ENCODE results near the gene LLGL1. TPM values are rescaled to one million over a fixed set of nuclear protein-coding genes. Genes with fewer than 3 reads are reported as not detected.
A peak's percentile ranks its signal among the peaks of the same experiment; 100 is the strongest.

Gene LLGL1
- total and polyA plus RNA-seq, 11 donors: 5.3 to 20.7 (median 9.0) TPM

DNA sequence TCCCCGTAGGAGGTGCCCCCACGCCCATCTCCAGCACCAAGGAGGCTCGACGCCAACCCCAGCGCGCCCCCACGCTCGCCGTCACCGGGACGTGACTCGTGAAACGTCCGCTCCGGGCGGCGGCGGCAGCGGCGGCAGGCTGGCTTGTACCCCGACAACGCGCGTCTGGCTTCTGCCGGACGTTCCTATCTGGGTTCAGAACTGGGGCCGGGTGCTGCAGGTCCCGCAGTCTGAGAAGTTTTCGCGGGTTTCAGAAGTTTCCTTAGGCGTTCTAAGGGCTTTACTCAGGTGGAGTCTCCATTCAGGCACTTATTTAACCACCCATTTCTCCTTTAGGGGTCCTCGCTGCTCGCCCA is 42.5 kb upstream of the LLGL1 start:
- peak in 1 of 2 donors; percentile 48 for TF ChIP-seq POLR2A (IDR thresholded peaks at IDR 0.05)
- TF ChIP-seq, protein P1, sequence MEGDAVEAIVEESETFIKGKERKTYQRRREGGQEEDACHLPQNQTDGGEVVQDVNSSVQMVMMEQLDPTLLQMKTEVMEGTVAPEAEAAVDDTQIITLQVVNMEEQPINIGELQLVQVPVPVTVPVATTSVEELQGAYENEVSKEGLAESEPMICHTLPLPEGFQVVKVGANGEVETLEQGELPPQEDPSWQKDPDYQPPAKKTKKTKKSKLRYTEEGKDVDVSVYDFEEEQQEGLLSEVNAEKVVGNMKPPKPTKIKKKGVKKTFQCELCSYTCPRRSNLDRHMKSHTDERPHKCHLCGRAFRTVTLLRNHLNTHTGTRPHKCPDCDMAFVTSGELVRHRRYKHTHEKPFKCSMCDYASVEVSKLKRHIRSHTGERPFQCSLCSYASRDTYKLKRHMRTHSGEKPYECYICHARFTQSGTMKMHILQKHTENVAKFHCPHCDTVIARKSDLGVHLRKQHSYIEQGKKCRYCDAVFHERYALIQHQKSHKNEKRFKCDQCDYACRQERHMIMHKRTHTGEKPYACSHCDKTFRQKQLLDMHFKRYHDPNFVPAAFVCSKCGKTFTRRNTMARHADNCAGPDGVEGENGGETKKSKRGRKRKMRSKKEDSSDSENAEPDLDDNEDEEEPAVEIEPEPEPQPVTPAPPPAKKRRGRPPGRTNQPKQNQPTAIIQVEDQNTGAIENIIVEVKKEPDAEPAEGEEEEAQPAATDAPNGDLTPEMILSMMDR (IDR thresholded peaks at IDR 0.05): no peak
- DNase-seq: peak; percentile 88 to 95 (median 92)
- intact Hi-C loops (cut with DNase I): loop anchor here in 4 of 10 donors (2.0 to 5.0 kb wide), 5 partner anchors 41 to 134 kb away; partner anchors contain the start of genes FLII (in 1 of the 4), LLGL1 (in 1 of the 4), MIEF2 (in 1 of the 4) and SMCR8 (in 1 of the 4)
- Histone ChIP-seq H3K27ac (peak overlapping the region; percentile 93 to 100 (median 98)), H3K36me3 (peaks cover 0 to 13% (median 0%) of the 10 kb centered on the region in 9 donors), H3K9me3 (no peaks in the 10 kb centered on the region), H3K4me1 (peaks cover 13 to 61% (median 41%) of the 10 kb centered on the region in 12 donors), H3K27me3 (no peaks in the 10 kb centered on the region), H3K4me3 (peak overlapping the region; percentile 56 to 99 (median 92))
- WGBS, 4 donors: 0 to 2% (median 0%) methylated on average over 20 to 33 of the region's 33 CpGs
- ATAC-seq: peak; percentile 47 to 69 (median 60)

DNA sequence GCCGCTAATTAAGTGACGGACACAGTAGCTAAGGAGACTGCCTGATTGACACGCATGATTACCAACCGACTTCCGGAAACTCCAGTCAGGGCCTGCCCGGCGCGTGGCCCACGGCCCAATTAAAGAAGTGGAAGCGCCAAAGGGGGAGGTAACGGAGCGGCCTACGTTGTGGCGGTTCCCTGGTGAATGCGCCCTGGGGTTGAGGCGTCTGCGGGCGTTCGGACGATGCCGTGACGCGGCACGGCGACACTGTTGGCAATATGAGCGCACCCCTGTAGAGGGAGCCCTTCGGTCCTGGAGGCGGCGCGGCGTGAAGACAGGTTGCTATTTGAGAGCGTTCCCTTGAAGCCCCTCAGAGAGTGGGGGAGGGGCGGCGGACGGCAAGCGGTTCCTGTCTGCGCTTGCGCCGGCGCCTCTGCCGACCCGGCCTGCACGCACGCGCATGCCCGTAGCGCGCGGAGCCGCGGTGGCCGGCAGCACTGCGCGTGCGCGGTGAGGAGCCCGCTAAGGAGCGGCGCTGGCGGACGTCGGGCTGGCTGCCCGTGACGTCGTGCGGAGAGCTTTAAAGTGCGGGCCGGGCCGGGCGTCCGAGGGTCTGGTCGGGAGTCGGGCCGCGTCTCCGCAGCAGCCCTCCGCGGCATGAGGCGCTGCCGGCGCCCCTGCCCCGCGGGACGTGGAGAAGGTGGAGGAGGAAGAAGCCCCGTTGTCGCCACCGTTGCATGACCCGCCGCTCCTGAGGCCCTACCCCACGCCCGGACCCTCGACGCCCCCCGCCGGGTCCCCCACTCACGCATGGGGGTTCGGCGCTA is 41.9 kb upstream of the LLGL1 start, which contains the start of gene ALKBH5:
TSS of gene ALKBH5 (plus strand) at position 495 of the 809 bp plus-strand sequence. CDS start 416 bp downstream, outside the sequence.
- Histone ChIP-seq H3K27me3 (no peaks in the 10 kb centered on the region), H3K4me3 (peak within 1 kb of the TSS; percentile 56 to 99 (median 92)), H3K9me3 (no peaks in the 10 kb centered on the region), H3K36me3 (peaks cover 0 to 19% (median 1%) of the 10 kb centered on the region in 9 donors), H3K4me1 (peaks cover 13 to 66% (median 47%) of the 10 kb centered on the region in 12 donors), H3K27ac (peak within 1 kb of the TSS; percentile 93 to 100 (median 98))
- WGBS, 4 donors: 0 to 1% (median 1%) methylated on average over 11 to 98 of the region's 98 CpGs
- ATAC-seq: peak; percentile 91 to 96 (median 94)
- intact Hi-C loops (cut with DNase I): loop anchor here in 4 of 10 donors (2.0 to 5.0 kb wide), 5 partner anchors 41 to 134 kb away; partner anchors contain the start of genes FLII (in 1 of the 4), LLGL1 (in 1 of the 4), MIEF2 (in 1 of the 4) and SMCR8 (in 1 of the 4)
- peak in 1 of 2 donors; percentile 94 for TF ChIP-seq POLR2A (IDR thresholded peaks at IDR 0.05)
- TF ChIP-seq, protein P1 (IDR thresholded peaks at IDR 0.05): peak in 11 of 12 donors; percentile 2 to 50 (median 28)
- DNase-seq: peak; percentile 97 to 99 (median 98)

DNA sequence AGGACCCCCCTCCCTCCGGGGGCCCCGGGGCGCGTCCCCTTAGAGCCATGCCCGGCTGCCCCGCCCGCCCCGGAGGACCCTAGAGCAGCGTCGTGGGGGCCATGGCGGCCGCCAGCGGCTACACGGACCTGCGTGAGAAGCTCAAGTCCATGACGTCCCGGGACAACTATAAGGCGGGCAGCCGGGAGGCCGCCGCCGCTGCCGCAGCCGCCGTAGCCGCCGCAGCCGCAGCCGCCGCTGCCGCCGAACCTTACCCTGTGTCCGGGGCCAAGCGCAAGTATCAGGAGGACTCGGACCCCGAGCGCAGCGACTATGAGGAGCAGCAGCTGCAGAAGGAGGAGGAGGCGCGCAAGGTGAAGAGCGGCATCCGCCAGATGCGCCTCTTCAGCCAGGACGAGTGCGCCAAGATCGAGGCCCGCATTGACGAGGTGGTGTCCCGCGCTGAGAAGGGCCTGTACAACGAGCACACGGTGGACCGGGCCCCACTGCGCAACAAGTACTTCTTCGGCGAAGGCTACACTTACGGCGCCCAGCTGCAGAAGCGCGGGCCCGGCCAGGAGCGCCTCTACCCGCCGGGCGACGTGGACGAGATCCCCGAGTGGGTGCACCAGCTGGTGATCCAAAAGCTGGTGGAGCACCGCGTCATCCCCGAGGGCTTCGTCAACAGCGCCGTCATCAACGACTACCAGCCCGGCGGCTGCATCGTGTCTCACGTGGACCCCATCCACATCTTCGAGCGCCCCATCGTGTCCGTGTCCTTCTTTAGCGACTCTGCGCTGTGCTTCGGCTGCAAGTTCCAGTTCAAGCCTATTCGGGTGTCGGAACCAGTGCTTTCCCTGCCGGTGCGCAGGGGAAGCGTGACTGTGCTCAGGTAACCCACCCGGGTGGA is 41.0 kb upstream of the LLGL1 start:
- intact Hi-C loops (cut with DNase I): loop anchor here in 3 of 10 donors (5.0 kb wide), 3 partner anchors 42 to 133 kb away; partner anchors contain the start of genes FLII (in 1 of the 3) and SMCR8 (in 1 of the 3)
- Histone ChIP-seq H3K9me3 (no peaks in the 10 kb centered on the region), H3K27me3 (no peaks in the 10 kb centered on the region), H3K4me1 (peaks cover 13 to 75% (median 56%) of the 10 kb centered on the region in 12 donors), H3K4me3 (peak overlapping the region; percentile 56 to 99 (median 92)), H3K36me3 (peaks cover 0 to 26% (median 2%) of the 10 kb centered on the region in 9 donors), H3K27ac (peak overlapping the region; percentile 93 to 100 (median 98))
- ATAC-seq: peak in 2 of 4 donors; percentile 6 to 15
- WGBS, 4 donors: 0 to 1% (median 1%) methylated on average over 46 to 92 of the region's 92 CpGs
- TF ChIP-seq, protein P1 (IDR thresholded peaks at IDR 0.05): no peak
- TF ChIP-seq POLR2A (IDR thresholded peaks at IDR 0.05): no peak
- peak; percentile 43 to 70 (median 57) for DNase-seq
